GM19035 (cell line): ENCODE data around the gene RAET1E.
"Not testable (repeated sequence)": the region's sequence is repeated elsewhere in the genome, so short reads cannot be mapped to it uniquely, and the experiment has no call there.

Experiments
- ATAC-seq: cut with Tn5 transposase; IDR thresholded peaks from one replicate; pipeline ENCODE4 v1.9.1; 2021; ENCODE audit not compliant: unreplicated experiment

The RAET1E gene

DNA sequence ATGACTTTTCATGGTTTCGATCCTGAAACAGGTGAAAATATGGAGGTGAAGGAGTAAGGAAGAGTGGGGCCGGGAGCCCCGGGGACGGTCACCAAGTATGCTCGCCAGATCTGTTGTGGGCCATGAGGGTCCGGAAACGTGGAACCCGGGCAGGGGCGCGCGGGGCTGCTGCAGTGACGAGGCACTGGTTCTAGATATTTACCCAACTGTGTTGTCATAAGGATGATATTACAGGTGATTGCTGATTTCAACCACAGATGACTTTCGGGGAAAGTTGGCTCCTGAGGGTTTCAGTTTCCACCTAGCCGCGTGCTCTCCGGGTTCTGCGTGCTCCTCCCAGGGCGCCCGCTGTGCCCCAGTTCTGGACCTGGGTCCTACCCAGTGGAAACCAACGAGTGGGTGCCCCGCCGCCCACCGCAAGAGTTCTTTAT, 12.8 kb upstream of the RAET1E start:
- ATAC-seq = no peak

DNA sequence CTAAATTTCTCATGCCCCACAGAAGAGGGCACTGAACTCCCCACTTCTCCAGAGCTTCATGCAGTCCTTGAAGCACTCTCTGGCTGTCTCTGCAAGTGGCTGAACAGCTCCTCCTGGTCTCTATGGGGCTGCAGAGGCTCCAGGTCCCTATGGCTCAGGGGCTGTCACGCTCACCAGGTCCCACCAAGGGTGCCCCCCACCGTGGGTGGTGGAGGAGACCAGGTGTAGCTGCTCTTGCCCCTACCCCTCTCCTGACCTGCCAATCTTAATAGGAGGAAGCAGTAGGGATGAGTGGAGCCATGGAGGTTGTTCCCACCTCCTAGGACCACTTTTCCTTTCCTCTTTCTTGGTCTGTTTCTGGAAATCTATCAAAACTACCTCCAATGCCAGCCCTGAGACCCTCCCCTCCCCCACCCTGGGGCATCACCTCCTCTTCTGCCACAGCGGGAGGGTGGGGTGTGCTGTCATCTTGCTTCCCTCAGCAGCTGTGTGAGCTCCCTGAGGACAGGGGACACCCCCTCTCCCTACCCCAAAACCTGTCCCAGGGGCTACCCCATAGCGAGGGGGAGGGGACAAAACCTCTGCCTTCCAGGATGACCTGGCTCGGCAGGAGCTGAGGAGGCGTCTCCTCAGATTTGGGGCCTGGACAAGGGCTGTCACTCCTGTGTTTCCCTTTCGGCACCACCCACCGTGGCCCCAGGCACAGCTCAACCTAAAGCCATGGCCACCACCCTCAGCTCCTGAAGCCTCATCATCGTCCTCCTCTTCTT, 12.0 kb upstream of the RAET1E start:
- no peak for ATAC-seq

DNA sequence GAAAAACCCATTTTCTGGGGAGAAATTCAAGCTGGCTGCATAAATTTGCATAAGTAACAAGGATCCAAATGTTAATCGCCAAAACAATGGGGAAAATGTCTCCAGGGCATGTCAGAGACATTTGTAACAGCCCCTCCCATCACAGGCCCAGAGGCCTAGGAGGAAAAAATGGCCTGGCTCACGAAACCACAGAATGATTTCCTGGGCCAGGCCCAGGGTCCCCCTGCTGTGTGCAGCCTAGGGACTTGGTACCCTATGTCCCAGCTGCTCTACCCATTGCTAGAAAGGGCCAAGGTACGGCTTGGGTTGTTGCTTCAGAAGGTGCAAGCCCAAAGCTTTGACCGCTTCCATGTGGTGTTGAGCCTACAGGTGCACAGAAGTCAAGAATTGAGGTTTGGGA, 10.6 kb upstream of the RAET1E start:
- not testable (repeated sequence) for ATAC-seq

DNA sequence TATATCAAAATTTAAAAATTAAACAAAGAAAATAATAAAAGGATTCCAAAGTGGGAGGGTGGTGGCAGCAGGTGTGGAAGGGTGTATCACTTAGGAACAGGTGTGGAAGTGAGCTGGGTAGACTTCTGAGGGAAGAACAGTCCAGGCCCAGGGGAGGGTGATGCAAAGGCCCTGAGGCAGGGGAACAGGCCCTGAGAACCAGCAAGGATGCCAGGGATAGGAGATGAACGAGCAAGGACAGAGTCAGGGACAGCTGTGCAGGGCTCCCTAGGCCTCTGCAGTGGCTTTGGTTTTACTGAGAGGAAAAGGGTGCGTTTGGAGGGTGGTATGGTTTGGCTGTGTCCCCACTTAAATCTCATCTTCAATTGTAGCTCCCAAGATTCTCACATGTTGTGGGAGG, 9.4 kb upstream of the RAET1E start:
- no peak for ATAC-seq

DNA sequence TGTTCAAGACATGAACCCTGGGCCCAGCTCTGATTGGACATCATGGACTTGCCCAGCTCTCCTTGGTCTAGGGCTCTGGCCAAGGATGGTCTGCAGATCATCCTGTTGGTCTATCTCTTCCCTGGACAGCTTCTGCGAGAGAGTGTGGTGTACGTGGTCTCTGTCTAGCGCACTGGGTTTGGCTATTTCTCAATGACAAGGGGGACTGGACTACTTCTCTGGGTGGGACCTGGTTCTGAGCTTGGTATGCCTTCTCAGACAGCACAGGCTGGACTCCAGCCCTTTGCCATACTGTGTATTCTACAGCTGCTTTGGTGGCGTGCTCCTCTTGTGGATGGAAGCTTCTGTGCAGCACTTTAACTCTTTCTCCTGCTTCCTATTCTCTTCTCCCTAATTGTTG, 8.5 kb upstream of the RAET1E start:
- no peak for ATAC-seq

DNA sequence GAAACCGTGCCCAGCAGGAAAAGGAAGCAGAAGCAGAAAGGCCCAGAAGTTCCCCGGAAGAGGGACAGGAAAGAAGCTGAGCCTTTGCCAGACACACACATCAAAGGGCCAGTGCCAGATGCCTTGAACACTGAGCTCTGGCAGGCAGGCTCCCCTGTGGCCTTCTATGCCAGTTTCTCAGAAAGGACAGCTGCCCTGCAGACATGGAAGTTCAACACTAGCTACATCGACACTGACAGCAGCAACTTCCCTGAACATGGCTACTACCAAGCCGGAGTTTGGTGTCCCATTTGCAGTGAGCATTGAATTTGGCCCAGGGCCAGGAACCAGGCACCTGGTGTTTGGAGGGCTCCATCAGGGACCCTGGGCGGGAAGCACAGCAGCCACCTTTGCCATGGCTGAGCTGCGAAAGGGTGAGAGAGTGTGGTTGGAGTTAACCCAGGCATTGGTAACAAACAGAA, 8.0 kb upstream of the RAET1E start:
- no peak for ATAC-seq

DNA sequence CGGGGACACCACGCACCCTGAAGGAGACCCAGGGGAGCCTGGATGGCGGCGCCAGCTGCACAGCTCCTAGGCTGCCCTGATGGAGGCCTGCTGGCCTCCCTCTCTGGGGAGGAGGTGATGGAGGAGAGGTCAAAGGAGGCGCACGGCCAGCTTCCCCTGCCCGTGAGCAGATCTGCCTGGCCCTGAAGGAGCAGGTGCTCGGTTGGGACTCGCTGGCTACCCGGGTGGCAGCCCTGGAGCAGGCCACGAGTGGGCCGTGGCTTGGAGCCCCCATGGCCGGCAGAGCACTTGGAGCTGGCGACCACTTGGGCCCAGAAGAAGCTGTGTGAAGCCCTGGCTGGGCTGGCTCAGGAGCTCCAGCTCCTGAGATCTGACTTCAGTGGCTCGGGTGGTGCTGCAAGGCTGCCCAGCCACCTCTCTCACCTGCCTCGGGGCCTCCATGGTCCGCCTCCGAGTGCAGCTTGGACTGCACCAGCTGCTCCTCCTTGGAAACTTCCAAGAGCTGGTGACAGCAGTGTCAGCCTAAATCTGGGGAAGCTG, 7.5 kb upstream of the RAET1E start:
- ATAC-seq = no peak

DNA sequence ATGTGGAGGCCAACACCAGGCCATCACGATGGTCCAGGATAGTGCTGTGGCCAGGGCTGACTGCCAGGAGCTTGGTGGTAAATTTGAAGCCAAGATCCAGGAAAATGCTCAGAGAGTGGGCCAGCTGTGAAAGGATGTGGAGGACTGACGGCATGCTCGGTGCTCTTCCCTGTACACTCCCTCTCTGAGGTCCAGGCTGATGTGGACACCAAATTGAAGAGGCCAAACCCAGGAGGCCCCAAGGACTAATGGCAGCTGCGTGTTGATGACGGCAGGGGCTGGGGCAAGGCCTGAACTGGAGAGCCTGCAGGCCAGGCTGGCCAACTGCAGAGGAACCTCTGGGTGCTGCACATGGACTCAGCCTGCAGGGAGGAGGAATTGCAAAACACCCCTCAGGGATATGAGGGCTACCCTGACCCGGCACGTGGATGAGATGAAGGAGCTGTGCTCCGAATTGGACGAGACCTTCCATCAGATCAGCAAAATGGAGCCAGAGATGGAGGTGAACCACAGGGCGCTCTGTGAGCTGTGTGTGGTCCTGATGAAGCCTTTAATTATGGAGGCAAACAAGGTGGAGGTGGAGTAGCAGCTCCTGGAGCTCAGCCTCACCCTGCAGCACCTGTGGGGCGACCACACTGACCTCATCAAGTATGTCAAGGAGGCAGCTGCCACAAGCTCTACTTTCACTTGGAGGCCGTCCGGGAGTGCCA, 6.9 kb upstream of the RAET1E start:
- ATAC-seq = no peak

DNA sequence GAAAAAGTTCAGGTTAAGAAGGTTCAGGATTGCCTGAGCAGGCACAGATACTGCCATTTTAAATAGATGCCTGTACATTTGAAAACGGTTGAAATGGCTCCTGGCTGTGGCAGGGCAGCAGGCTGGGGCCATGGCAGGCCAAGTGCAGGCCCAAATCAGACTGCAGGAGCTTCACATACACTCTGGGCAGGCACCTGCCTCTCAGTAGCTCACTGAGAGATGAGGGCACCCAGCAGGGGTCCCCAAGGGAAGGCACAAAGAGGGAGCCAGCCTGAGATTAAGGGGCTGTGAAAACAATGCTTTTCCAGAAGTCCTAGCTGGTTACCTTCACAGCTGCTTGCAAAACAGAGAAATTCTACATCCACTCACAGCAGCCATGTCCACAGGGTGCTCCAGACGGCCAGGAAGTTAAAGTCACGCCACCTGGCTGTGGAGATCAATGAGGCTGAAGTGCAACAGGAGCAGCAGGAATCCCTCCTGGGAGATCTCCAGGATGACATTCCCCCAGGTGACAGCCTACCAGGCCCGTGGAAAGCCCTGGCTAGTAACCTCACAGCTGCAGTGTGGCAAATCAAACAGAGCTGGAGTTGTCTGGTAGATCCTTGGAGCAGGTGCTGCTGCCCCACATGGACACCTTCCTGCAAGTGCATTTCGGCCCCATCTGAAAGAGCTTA, 6.2 kb upstream of the RAET1E start:
- ATAC-seq = no peak

DNA sequence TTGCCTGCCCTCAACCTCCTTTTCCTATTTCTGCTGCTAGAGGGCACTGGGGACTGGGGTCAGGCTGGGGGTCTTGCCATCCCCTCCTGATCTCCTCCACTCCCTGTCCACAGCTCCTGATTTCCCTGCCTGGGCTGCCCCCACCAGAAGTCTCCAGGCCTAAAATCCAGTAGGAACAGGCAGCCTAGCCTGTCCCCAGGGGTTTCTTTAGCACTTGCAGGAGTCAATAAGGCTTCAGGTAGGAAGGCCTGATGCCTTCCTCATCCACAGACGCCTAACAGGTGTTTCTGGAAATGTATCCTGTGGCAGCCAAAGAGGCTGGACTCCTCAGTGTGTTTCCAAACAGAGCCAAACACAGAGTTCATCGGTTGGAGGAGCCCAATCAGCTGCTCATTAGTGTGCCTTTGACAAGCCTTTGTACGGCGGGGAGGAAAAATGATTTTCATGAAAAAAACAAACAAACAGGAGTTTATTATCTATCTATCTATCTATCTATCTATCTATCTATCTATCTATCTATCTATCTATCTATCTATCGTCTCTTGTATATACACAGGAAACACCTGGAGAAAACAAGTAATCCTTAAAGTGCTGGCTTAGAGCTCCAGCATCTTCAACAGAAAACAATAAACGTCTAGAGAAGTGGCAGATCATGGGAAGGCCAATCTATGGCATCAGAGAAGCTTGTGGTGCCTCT, 3.7 kb upstream of the RAET1E start:
- ATAC-seq = no peak

DNA sequence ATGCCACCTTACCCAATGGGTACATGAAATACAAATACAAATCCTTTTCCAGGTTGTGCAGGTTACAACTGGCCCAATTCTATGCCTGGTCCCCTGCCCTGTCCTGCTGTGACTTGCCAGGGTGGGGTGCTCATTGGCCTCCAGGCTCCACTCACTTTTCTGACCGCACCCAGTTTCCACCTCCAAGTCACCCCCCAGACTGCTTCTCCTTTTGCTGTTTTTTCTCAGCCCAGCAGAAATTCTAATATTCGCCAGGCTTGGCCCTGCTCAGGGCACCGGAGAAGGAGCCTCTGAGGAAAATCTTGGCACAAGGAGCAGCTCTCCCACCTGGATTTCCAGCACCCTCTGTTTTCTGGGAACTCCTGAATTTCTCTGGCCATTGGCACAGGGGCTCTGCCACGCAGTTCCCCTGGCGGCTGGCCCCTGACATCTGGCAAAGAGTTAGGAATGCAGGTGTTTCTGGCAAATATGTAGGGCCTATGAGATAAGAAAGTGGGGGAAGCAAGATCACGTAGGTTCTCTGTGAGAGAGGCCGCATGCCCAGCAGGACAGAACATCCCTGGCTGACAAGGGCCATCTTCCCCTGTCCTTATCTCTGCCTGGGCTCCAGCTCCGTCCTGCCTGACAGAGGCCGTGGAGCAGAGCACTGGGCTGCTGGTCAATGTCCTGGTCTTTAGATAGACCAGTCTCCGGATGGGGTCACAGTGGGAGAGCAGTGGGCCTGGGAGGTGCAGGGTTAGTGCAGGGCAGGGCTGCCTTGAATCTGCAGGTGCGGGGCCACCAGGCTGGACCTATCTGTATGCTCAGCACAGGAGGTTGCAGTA, 2.9 kb upstream of the RAET1E start:
- no peak for ATAC-seq

DNA sequence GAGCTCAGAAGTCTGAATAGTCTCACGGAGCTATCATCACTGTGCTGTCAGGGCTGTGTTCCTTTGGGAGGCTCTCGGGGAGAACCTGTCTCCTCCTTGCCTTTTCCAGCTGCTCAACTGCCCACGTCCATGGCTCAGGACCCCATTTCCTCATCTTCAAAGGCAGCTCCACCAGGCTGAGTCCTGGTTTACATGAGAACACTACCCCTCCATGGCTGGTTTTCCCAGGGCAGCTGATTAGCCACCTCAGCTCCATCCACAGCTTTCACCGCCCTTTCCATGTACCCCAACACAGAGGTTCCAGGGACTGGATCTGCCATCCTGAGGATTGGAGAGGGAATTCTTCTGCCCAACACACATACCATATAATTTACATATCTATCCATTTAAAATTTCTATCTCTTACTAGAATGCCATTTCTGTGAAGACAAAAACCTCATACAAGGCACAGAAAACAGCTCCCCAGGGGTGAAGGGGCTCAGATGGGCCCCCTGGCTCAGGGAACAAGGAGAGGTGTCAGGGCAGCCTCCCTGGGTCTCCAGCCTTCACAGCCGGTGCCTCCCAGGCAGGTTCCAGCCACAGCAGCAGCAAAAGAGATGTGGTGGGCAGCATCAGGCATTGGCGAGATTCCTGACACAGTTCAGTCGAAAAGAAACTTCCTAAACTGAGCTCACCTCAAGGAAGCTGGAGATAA, 2.2 kb upstream of the RAET1E start:
- ATAC-seq = no peak

DNA sequence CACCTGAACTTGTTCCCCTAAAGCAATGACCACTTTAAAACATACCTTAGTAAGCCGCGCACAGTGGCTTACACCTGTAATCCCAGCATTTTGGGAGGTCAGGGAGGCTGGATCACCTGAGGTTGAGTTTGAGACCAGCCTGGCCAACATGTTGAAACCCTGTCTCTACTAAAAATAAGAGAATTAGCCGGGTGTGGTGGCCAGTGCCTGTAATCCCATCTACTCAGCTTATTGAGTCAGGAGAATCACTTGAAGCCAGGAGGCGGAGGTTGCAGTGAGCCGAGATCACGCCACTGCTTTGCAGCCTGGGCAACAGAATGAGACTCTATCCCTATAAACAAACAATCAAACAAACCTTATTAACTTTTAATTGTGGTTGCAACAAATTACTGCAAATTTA, 1.6 kb upstream of the RAET1E start:
- no peak for ATAC-seq

DNA sequence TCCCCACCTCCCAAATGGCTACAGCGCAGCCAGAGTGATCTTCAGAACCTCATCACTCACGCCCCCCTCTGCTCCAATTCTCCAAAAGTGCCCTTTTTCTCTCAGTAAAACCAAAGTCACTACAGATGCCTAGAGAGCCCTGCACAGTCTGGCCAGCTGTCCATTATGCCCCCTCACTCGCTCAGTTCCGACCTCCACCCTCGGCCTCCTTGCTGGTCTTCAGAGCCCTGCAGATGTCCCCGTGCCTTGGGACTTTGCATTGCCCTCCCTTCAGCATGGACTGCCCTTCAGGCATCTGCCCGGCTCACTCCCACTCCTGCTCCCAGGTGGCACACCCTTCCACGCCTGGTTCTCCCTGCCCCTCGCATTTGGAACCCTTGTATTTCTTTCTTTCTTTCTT, 1.1 kb upstream of the RAET1E start:
- no peak for ATAC-seq

DNA sequence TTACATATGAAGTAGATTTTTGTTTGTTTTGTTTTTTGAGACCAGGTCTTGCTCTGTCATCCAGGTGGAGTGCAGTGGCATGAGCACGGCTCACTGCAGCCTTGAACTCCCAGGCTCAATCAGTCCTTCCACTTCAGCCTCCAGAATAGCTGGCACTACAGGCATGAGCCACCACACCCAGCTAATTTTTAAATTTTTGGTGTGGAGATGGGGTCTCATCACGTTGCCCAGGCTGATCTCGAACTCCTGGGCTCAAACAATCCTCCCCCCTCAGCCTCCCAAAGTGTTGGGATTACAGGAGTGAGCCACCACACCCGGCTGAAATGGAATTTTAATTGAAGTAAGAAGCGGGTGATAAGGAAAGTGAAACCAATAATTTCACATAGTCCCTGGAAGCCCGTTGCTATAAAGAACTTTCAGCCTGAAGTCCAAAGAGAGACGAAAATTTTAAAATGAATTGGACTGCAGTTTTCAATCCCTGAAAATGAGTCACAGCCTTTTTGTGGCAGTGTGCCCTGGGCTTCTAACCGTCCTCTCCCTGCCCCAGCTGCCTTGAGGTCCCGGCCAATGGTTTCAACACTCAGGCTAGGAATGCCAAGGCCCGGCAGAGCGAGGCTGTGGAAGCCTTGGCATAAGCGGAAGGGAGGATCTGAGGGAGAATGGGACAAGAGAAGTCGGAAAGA, 757 bp downstream of the RAET1E start:
- no peak for ATAC-seq

DNA sequence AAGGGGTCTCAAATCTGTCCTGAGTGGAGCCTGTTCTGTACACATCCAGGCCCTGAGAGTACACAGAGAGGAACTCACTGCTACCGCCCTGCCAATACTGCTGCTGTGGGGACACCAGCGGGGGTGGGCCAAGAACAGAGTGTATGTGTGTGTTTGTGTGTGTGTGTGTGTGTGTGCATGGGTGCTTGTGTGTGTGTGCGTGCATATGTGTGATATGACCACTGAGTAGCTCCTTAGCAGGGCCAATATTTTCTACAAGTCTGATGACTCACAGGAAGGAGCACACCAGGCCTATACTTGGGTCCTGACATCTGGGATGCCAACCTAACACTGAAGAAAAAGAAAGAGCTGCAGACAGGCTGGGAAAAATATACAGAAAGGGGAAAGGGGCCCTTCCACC, 1.4 kb downstream of the RAET1E start:
- ATAC-seq = no peak

DNA sequence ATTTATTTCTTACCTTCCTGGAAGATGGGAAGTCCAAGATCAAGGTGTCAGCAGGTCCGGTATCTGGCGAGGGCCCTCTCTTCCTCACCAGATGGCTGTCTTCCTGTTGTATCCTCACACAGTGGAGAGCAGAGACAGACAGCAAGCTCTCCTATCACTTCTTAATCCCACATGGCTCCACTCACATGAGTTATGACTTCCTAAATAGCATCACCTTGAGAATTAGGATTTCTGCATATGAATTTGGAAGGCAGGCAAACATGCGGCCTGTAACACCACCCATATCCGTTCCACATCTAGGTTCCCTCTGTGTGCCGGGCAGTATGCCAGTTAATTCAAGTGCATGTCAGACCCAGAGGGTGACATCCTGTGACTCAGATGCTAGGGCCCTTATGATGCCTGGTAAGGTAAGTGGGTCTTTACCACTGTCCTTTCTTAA, 2.1 kb downstream of the RAET1E start:
- no peak for ATAC-seq

DNA sequence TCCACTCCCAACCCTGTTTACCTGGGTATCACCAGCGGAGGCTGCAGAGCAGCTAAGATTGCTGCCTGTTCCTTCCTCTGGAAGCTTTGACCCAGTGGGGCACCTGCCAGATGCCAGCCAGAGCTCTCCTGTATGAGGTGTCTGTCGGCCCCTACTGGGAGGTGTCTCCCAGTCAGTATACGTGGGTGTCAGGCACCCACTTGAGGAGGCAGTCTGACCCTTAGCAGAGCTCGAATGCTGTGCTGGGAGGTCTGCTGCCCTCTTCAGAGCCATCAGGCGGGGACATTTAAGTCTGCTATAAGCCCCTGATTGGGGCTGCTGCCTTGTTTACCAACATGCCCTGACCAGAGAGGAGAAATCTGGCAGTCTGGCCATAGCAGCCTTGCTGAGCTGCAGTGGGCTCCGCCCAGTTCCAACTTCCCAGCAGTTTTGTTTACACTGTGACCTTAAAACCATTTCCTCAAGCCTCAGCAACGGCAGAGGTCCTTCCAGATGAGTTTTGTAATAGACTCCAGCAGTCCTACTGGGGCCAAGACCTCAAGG, 2.8 kb downstream of the RAET1E start:
- ATAC-seq = no peak

DNA sequence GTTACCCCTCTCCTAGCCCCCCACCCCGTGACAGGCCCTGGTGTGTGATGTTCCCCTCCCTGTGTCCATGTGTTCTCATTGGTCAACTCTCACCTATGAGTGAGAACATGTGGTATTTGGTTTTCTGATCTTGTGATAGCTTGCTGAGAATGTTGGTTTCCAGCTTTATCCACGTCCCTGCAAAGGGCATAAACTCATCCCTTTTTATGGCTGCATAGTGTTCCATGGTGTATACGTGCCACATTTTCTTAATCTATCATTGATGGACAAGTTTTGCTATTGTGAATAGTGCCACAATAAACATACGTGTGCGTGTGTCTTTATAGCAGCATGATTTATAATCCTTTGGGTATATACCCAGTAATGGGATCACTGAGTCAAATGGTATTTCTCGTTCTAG, 6.0 kb downstream of the RAET1E start:
- not testable (repeated sequence) for ATAC-seq
